PC-9 (cell line): ENCODE data around the gene CDK5RAP2. TPM values are rescaled to one million over a fixed set of nuclear protein-coding genes. Genes with fewer than 3 reads are reported as not detected.

Experiments
- BruUV-seq: library from RNA; stranded (reverse); fragments of 400-500 nt; replicated peaks from 2 replicates; lab custom pipeline; 2021; lab: Mats Ljungman, UMichigan
- CTCF ChIA-PET: fragments of 300-600 bp; sonication (Branson Sonifier 250); formaldehyde crosslinking; loops from one replicate; lab custom pipeline; 2022; ENCODE audit warnings: antibody characterized with exemption; lab: Charles Lee
- POLR2A ChIA-PET: fragments of 300-600 bp; sonication (Branson Sonifier 250); formaldehyde crosslinking; loops from one replicate; lab custom pipeline; 2022; ENCODE audit warnings: antibody characterized with exemption; ENCODE audit not compliant: unreplicated experiment; lab: Charles Lee
- DNase-seq, 2 experiments: peaks; one replicate each; pipeline versions ENCODE4 v3.0.0 to v3.0.0-alpha.2; 2015 to 2022; ENCODE audit warnings: mixed read lengths in 1 of 2
- H2AFZ ChIP-seq: fragments of 200-600 bp; sonication (generic); 2 replicates; pipeline ENCODE4 v1.8.1; 2017; ENCODE audit warnings: antibody characterized with exemption
- H3F3A ChIP-seq: fragments of 200-600 bp; sonication (generic); 2 replicates; pipeline ENCODE4 v1.8.1; 2017; ENCODE audit warnings: antibody characterized with exemption, mild to moderate bottlenecking, low read depth; ENCODE audit not compliant: insufficient read depth
- H3K27ac ChIP-seq: fragments of 200-600 bp; sonication (generic); 2 replicates; pipeline ENCODE4 v1.6.1; 2016; ENCODE audit warnings: mixed run types
- H3K27me3 ChIP-seq: fragments of 200-600 bp; sonication (generic); 2 replicates; pipeline ENCODE4 v1.6.1; 2016; ENCODE audit warnings: low read depth, mixed run types; ENCODE audit not compliant: insufficient read depth
- H3K36me3 ChIP-seq: fragments of 200-600 bp; sonication (generic); 2 replicates; pipeline ENCODE4 v1.6.1; 2016; ENCODE audit warnings: low read depth, mixed run types
- H3K4me1 ChIP-seq: fragments of 200-600 bp; sonication (generic); replicated peaks from 2 replicates; pipeline ENCODE4 v1.6.1; 2016; ENCODE audit warnings: mixed run types; ENCODE audit not compliant: insufficient read depth
- H3K4me2 ChIP-seq: fragments of 200-600 bp; sonication (generic); 2 replicates; pipeline ENCODE4 v1.6.1; 2017; ENCODE audit warnings: mixed run types
- H3K4me3 ChIP-seq: fragments of 200-600 bp; sonication (generic); 2 replicates; pipeline ENCODE4 v1.6.1; 2016; ENCODE audit warnings: mixed run types
- H3K79me2 ChIP-seq: fragments of 200-600 bp; sonication (generic); 2 replicates; pipeline ENCODE4 v1.6.1; 2017; ENCODE audit warnings: low read depth, mixed run types
- H3K9me2 ChIP-seq: fragments of 200-600 bp; sonication (generic); 2 replicates; pipeline ENCODE4 v1.8.1; 2017; ENCODE audit warnings: mild to moderate bottlenecking; ENCODE audit not compliant: insufficient read depth
- H3K9me3 ChIP-seq: fragments of 200-600 bp; sonication (generic); 2 replicates; pipeline ENCODE4 v1.8.1; 2016; ENCODE audit warnings: low read depth; ENCODE audit not compliant: insufficient read depth
- H4K20me1 ChIP-seq: fragments of 200-600 bp; sonication (generic); 2 replicates; pipeline ENCODE4 v1.8.1; 2017; ENCODE audit not compliant: insufficient read depth
- EZH2 ChIP-seq: fragments of 200-600 bp; sonication (generic); IDR thresholded peaks from 2 replicates; pipeline ENCODE4 v1.8.0; 2017; ENCODE audit warnings: antibody characterized with exemption, low read depth
- intact Hi-C: fragments of 100-400 bp; cut with micrococcal nuclease; formaldehyde crosslinking; loops from one replicate; pipeline ENCODE4 v1.10.0; 2022; ENCODE audit not compliant: unreplicated experiment
- total RNA-seq: library from RNA; stranded (reverse); gene quantifications from 2 replicates; pipeline ENCODE4 v1.2.3, GENCODE V29; 2021
- TF ChIP-seq, protein P1 (sequence below): fragments of 200-600 bp; sonication (generic); conservative IDR thresholded peaks from 2 replicates; pipeline ENCODE4 v1.6.1; 2017; ENCODE audit warnings: mixed run types, antibody characterized with exemption, mild to moderate bottlenecking, moderate library complexity

CDK5RAP2 gene
- total RNA-seq, 1 experiment from 2014 or later = 113 TPM

- H3K4me3 ChIP-seq = no peak overlapping the region
- DNase-seq = no peak
- POLR2A ChIA-PET = no interaction called here
- H3K27ac ChIP-seq = no peak overlapping the region
- CTCF ChIA-PET = no interaction called here
- no peaks in the 10 kb centered on the region for H3K27me3 ChIP-seq
- intact Hi-C loops = no loop called here
- no peak overlapping the region for H3K4me2 ChIP-seq
- no peaks in the 10 kb centered on the region for H4K20me1 ChIP-seq
- no peak overlapping the region for H2AFZ ChIP-seq
- TF ChIP-seq, protein P1, sequence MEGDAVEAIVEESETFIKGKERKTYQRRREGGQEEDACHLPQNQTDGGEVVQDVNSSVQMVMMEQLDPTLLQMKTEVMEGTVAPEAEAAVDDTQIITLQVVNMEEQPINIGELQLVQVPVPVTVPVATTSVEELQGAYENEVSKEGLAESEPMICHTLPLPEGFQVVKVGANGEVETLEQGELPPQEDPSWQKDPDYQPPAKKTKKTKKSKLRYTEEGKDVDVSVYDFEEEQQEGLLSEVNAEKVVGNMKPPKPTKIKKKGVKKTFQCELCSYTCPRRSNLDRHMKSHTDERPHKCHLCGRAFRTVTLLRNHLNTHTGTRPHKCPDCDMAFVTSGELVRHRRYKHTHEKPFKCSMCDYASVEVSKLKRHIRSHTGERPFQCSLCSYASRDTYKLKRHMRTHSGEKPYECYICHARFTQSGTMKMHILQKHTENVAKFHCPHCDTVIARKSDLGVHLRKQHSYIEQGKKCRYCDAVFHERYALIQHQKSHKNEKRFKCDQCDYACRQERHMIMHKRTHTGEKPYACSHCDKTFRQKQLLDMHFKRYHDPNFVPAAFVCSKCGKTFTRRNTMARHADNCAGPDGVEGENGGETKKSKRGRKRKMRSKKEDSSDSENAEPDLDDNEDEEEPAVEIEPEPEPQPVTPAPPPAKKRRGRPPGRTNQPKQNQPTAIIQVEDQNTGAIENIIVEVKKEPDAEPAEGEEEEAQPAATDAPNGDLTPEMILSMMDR = no peak
- no peak for TF ChIP-seq EZH2
- no TSS peak for BruUV-seq
- H3F3A ChIP-seq = no peaks in the 10 kb centered on the region
- peaks cover 9% of the 10 kb centered on the region for H3K36me3 ChIP-seq
- no peaks in the 10 kb centered on the region for H3K79me2 ChIP-seq
- H3K9me2 ChIP-seq = no peaks in the 10 kb centered on the region; the same call in 1 of the 2 replicates
- no peaks in the 10 kb centered on the region for H3K9me3 ChIP-seq
- H3K4me1 ChIP-seq = no peaks in the 10 kb centered on the region
These were observed 168.0 kb downstream of the CDK5RAP2 start for GRCh38 chr9:120411862-120412424.

DNA sequence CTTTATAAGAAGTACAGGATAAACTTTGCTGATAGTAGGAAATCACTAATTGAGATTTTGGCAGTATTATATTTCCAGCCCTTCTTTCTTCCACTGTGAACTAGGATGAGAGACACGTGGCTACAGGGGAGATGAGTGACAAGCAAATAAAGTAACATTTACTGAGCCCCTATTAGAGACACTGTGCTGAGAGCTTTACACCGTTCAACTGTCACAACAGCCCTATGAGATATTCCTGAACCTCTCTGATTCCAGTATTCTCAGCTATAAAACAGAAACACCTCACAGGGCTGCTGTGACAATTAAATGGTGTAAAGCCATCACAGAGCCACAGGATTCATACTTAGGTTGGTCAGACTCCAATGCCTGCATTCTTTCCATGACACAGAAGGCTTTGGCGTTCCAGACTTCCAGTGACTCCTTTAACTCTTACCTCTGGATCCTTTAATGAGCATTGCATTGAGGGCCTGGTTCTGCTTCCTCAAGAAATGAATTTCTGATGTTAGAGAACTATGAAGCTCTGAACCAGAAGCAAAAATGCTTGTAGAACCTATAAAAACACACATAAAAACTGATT lies 169.0 kb downstream of the CDK5RAP2 start:
- Histone ChIP-seq H3F3A (no peaks in the 10 kb centered on the region), H2AFZ (no peak overlapping the region), H3K4me3 (no peak overlapping the region), H3K9me3 (no peaks in the 10 kb centered on the region), H3K27ac (no peak overlapping the region), H3K27me3 (no peaks in the 10 kb centered on the region), H3K36me3 (peaks cover 9% of the 10 kb centered on the region), H3K4me1 (no peaks in the 10 kb centered on the region), H3K79me2 (no peaks in the 10 kb centered on the region), H3K9me2 (no peaks in the 10 kb centered on the region; the same call in 1 of the 2 replicates), H3K4me2 (no peak overlapping the region), H4K20me1 (no peaks in the 10 kb centered on the region)
- intact Hi-C loops = no loop called here
- BruUV-seq = no TSS peak
- CTCF ChIA-PET = no interaction called here
- POLR2A ChIA-PET = no interaction called here
- TF ChIP-seq EZH2 = no peak
- no peak for DNase-seq

DNA sequence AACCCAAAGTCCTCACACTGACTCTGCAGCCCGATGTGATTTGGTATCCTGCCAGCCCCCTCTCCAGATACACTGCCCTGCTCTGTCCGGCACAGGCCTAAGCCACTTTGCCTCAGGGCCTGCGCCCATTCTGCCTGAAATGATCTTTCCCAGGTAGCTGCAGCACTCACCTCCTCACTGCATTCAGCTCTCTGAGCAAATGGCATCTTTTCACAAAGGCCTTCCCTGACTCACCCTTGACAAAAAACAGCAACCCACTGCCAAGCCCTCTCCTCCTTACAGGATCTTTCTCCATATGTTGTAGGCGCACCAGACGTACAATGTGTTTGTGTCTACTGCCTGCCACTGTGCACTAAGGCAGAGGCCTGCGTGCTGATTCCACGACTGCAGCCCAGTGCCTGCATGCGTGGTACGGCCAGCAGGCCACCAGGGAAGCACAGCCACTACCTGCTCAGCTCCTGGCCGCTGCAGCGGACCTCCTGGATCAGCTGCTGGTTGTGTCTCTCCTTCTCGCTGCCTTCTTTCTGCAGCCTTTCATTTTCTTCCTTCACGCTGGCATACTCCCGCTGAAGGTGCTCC lies 171.2 kb downstream of the CDK5RAP2 start:
- CTCF ChIA-PET = no interaction called here
- intact Hi-C loops = no loop called here
- no peaks in the 10 kb centered on the region for H4K20me1 ChIP-seq

More for the DNA sequence above, 171.2 kb downstream of the CDK5RAP2 start:
- H3K4me2 ChIP-seq = no peak overlapping the region
- peaks cover 14% of the 10 kb centered on the region for H3K4me1 ChIP-seq
- no peaks in the 10 kb centered on the region for H3K27me3 ChIP-seq
- H3K4me3 ChIP-seq = no peak overlapping the region
- TF ChIP-seq, protein P1 = no peak
- no peaks in the 10 kb centered on the region for H3K9me2 ChIP-seq
- H3F3A ChIP-seq = peaks cover 10% of the 10 kb centered on the region
- no peak overlapping the region for H3K27ac ChIP-seq
- H2AFZ ChIP-seq = no peak overlapping the region
- no peak for DNase-seq
- peaks cover 10% of the 10 kb centered on the region; the same call in 1 of the 2 replicates for H3K36me3 ChIP-seq
- BruUV-seq = no TSS peak
- H3K79me2 ChIP-seq = no peaks in the 10 kb centered on the region
- POLR2A ChIA-PET = no interaction called here
- no peaks in the 10 kb centered on the region for H3K9me3 ChIP-seq
